Endothelial cell of umbilical vein (primary cell): ENCODE data around the gene PCDHGA4.

Experiments
- CTCF ChIP-seq, 2 donors: IDR thresholded peaks; 1 replicate in 1 of 2; 2 replicates in 1 of 2; pipeline ENCODE4 v1.5.1; 2011; ENCODE audit warnings: low read length in 2 of 2, mild to moderate bottlenecking in 2 of 2, moderate library complexity in 2 of 2, control low read depth in 1 of 2, inconsistent platforms in 1 of 2, low read depth in 1 of 2; ENCODE audit not compliant: insufficient read depth in 1 of 2; ENCODE audit errors: extremely low read depth in 1 of 2
- FOS ChIP-seq: IDR thresholded peaks from 2 replicates; pipeline ENCODE4 v1.6.1; 2011; ENCODE audit warnings: mild to moderate bottlenecking, low read length, moderate library complexity, borderline replicate concordance; ENCODE audit not compliant: insufficient read depth
- POLR2A ChIP-seq: IDR thresholded peaks from 2 replicates; pipeline ENCODE4 v1.6.1; 2012; ENCODE audit warnings: low read depth, mild to moderate bottlenecking, control low read depth, low read length
- POLR2AphosphoS5 ChIP-seq: IDR thresholded peaks from 2 replicates; pipeline ENCODE4 v1.6.1; 2012; ENCODE audit warnings: low read depth, mild to moderate bottlenecking, control low read depth, low read length, moderate library complexity; ENCODE audit not compliant: insufficient read depth

DNA sequence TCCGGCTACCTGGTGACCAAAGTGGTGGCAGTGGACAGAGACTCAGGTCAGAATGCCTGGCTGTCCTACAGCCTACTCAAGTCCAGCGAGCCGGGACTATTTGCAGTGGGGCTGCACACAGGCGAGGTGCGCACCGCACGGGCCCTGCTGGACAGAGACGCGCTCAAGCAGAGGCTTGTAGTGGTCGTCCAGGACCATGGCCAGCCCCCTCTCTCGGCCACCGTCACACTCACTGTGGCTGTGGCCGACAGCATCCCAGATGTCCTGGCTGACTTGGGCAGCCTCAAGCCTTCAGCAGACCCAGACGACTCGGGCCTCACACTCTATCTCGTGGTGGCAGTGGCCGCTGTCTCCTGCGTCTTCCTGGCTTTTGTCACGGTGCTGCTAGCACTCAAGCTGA is 2.1 kb downstream of the PCDHGA4 start:
- TF ChIP-seq CTCF (IDR thresholded peaks at IDR 0.05; ENCODE audit: extremely low read depth in 1 of 2, insufficient read depth in 1 of 2, low read depth in 1 of 2, low read length in 2 of 2) (no peak), POLR2AphosphoS5 (no peak), FOS (no peak), POLR2A (no peak)
